ENCODE measurements around the gene MPC1. TPM values are rescaled to one million over a fixed set of nuclear protein-coding genes. Genes with fewer than 3 reads are reported as not detected.
A peak's percentile ranks its signal among the peaks of the same experiment; 100 is the strongest.
"Not testable (repeated sequence)": the region's sequence is repeated elsewhere in the genome, so short reads cannot be mapped to it uniquely, and the experiment has no call there.

MPC1 gene
- total and polyA plus RNA-seq, 10 donors, result 29.1 to 58.6 (median 37.7) TPM

DNA sequence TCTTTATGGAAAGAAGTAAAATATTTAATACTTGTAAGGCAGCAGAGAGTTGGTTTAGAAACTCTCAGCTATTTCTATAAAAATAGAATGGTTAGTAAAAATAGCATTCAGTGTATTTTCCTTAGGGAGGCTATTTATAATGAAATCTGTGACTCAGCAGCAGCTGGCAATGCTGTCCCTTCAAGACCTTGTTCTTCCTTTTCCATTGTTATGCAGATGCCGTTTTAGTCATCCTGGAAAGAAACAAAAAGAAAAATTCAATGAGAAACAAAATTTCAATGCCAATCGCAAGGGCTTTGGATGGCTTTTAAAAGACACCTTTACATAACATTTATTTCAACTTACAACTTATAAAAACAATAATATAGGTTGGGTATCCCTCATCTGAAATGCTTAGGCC is 17.5 kb downstream of the MPC1 start:
- peaks cover 0 to 77% (median 15%) of the 10 kb centered on the region in 6 donors for H3K36me3 ChIP-seq
- WGBS, 5 donors, result 55 to 77% (median 67%) methylated on average over 2 of the region's 2 CpGs
- H3K4me1 ChIP-seq, result peaks cover 0 to 12% (median 0%) of the 10 kb centered on the region in 6 donors
- no peak overlapping the region for H3K4me3 ChIP-seq
- H3K27ac ChIP-seq, result peak overlapping the region in 4 of 8 donors; percentile 2 to 57 (median 24)
- H3K27me3 ChIP-seq (replicated peaks in 1 of 7), result no peaks in the 10 kb centered on the region
- DNase-seq, result no peak
- intact Hi-C loops (cut with DNase I; ENCODE audit: low total_unique reads), result no loop called here
- no peaks in the 10 kb centered on the region for H3K9me3 ChIP-seq
- TF ChIP-seq POLR2AphosphoS5 (IDR thresholded peaks at IDR 0.05), result no peak
- no peak for TF ChIP-seq POLR2A (IDR thresholded peaks at IDR 0.05)
- TF ChIP-seq, protein P1, sequence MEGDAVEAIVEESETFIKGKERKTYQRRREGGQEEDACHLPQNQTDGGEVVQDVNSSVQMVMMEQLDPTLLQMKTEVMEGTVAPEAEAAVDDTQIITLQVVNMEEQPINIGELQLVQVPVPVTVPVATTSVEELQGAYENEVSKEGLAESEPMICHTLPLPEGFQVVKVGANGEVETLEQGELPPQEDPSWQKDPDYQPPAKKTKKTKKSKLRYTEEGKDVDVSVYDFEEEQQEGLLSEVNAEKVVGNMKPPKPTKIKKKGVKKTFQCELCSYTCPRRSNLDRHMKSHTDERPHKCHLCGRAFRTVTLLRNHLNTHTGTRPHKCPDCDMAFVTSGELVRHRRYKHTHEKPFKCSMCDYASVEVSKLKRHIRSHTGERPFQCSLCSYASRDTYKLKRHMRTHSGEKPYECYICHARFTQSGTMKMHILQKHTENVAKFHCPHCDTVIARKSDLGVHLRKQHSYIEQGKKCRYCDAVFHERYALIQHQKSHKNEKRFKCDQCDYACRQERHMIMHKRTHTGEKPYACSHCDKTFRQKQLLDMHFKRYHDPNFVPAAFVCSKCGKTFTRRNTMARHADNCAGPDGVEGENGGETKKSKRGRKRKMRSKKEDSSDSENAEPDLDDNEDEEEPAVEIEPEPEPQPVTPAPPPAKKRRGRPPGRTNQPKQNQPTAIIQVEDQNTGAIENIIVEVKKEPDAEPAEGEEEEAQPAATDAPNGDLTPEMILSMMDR (IDR thresholded peaks at IDR 0.05 in 8 of 11, conservative IDR thresholded peaks at IDR 0.05 in 3 of 11), result no peak

DNA sequence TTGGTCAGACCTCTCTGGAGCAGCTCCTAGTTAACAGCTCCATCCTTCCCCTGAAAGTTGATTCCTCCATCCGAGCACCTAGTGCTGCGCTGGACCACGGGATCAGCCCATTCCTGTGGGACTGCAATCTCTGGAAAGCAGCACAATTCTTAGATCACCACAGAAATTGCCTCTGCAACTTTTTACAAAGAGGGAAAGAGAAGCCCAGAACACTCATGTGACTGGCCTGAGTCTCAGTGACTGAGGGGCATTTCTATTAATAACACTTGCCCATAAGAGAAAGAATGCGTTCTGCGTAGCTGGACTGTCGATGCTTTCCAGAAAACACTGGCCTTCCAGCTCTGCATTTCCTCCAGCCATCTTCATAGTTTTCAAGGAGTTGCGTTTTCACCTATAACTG is 18.3 kb downstream of the MPC1 start:
- no peak overlapping the region for H3K4me3 ChIP-seq
- no peaks in the 10 kb centered on the region for H3K9me3 ChIP-seq
- H3K36me3 ChIP-seq, result peaks cover 0 to 72% (median 15%) of the 10 kb centered on the region in 6 donors
- H3K4me1 ChIP-seq, result peaks cover 0 to 12% (median 0%) of the 10 kb centered on the region in 6 donors
- H3K27ac ChIP-seq, result peak overlapping the region in 1 of 8 donors; percentile 57
- no peak for DNase-seq
- H3K27me3 ChIP-seq (replicated peaks in 1 of 7), result no peaks in the 10 kb centered on the region
- intact Hi-C loops (cut with DNase I; ENCODE audit: low total_unique reads), result no loop called here
- no peak for TF ChIP-seq POLR2A (IDR thresholded peaks at IDR 0.05)
- no peak for TF ChIP-seq POLR2AphosphoS5 (IDR thresholded peaks at IDR 0.05)
- TF ChIP-seq, protein P1 (IDR thresholded peaks at IDR 0.05 in 8 of 11, conservative IDR thresholded peaks at IDR 0.05 in 3 of 11), result no peak
- 89 to 93% (median 89%) methylated on average over 7 of the region's 7 CpGs for WGBS, 5 donors

DNA sequence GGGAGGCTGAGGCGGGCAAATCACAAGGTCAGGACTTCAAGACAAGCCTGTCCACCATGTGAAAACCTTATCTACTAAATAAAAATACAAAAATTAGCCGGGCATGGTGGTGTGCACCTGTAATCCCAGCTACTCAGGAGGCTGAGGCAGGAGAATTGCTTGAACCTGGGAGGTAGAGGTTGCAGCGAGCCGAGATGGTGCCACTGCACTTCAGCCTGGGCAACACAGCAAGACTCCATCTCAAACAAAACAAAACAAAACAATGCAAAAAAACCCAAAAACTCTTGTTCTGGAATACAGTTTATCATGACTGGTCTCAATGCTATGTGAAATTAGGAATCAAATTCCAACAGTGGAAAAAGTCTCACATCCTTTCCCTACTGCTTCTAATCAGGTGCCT is 20.3 kb downstream of the MPC1 start:
- intact Hi-C loops (cut with DNase I; ENCODE audit: low total_unique reads), result not testable (repeated sequence)

DNA sequence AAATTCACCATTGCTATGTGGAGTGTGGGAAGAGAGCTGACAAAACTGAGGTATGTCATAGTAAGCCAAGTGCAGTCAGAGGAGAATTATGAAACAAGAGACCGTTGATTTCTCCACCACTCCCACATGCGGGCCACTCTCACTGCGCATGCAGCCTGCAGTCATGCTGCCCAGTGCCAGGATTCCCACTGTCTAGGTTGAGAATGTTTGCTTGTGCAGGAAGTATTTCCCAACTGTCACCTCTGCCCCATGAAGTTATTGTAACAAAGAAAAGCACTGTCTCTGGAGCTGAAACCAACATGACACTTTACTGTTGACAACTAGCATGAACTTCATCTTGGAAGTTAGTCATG is 21.7 kb downstream of the MPC1 start:
- H3K27me3 ChIP-seq (replicated peaks in 1 of 7), result no peaks in the 10 kb centered on the region
- TF ChIP-seq POLR2AphosphoS5 (IDR thresholded peaks at IDR 0.05) (no peak), POLR2A (IDR thresholded peaks at IDR 0.05) (no peak)
- TF ChIP-seq, protein P1 (IDR thresholded peaks at IDR 0.05 in 8 of 11, conservative IDR thresholded peaks at IDR 0.05 in 3 of 11), result no peak
- H3K4me1 ChIP-seq, result peaks cover 0 to 12% (median 0%) of the 10 kb centered on the region in 6 donors
- peaks cover 0 to 41% (median 15%) of the 10 kb centered on the region in 6 donors for H3K36me3 ChIP-seq
- intact Hi-C loops (cut with DNase I; ENCODE audit: low total_unique reads), result no loop called here
- H3K4me3 ChIP-seq, result no peak overlapping the region
- peak overlapping the region in 2 of 8 donors; percentile 30 to 55 for H3K27ac ChIP-seq
- 55 to 88% (median 66%) methylated on average over 3 of the region's 3 CpGs for WGBS, 5 donors
- peaks cover 0 to 3% (median 0%) of the 10 kb centered on the region in 8 donors for H3K9me3 ChIP-seq
- DNase-seq, result no peak

More for the DNA sequence above, 20.3 kb downstream of the MPC1 start:
- not testable (repeated sequence) for DNase-seq; H3K27me3 ChIP-seq (replicated peaks in 1 of 7); H3K4me3 ChIP-seq; H3K27ac ChIP-seq; H3K9me3 ChIP-seq
- WGBS, 5 donors, result 91 to 99% (median 94%) methylated on average over 4 of the region's 4 CpGs
- Histone ChIP-seq H3K4me1 (peaks cover 0 to 12% (median 0%) of the 10 kb centered on the region in 6 donors), H3K36me3 (peaks cover 0 to 53% (median 15%) of the 10 kb centered on the region in 6 donors)
